Endothelial cell (in vitro differentiated cells): Measurements from ENCODE around the gene ARHGEF17. TPM values are rescaled to one million over a fixed set of nuclear protein-coding genes. Genes with fewer than 3 reads are reported as not detected.

Experiments
- DNase-seq: peaks from one replicate; pipeline ENCODE4 v3.0.0; 2021; ENCODE audit warnings: low spot score
- H3K27ac Mint-ChIP-seq: one replicate; pipeline ENCODE4 v1.8.0; 2021; ENCODE audit warnings: mixed read lengths, inconsistent platforms; ENCODE audit not compliant: unreplicated experiment
- H3K27me3 Mint-ChIP-seq: one replicate; pipeline ENCODE4 v1.8.0; 2021; ENCODE audit warnings: mild to moderate bottlenecking, moderate library complexity, mixed read lengths, inconsistent platforms; ENCODE audit not compliant: unreplicated experiment
- H3K36me3 Mint-ChIP-seq: one replicate; pipeline ENCODE4 v1.8.0; 2021; ENCODE audit warnings: mild to moderate bottlenecking, low read depth, mixed read lengths, inconsistent platforms; ENCODE audit not compliant: unreplicated experiment
- H3K4me1 Mint-ChIP-seq: one replicate; pipeline ENCODE4 v1.8.0; 2021; ENCODE audit warnings: mild to moderate bottlenecking, mixed read lengths, inconsistent platforms; ENCODE audit not compliant: unreplicated experiment
- H3K4me3 Mint-ChIP-seq: one replicate; pipeline ENCODE4 v1.8.0; 2021; ENCODE audit warnings: mild to moderate bottlenecking, mixed read lengths, inconsistent platforms; ENCODE audit not compliant: unreplicated experiment
- H3K9me3 Mint-ChIP-seq: one replicate; pipeline ENCODE4 v1.8.0; 2021; ENCODE audit warnings: mixed read lengths, inconsistent platforms; ENCODE audit not compliant: unreplicated experiment
- CTCF ChIP-seq: fragments of 200-600 bp; sonication (generic); IDR thresholded peaks from one replicate; pipeline ENCODE4 v1.5.0; 2021; ENCODE audit warnings: antibody characterized with exemption; ENCODE audit not compliant: unreplicated experiment
- total RNA-seq: library from RNA; stranded (reverse); fragmentation: NEBNext Ultra II Directional; extraction: Animal tissue kit (Norgen Biotek cat#: 25700); gene quantifications from one replicate; pipeline ENCODE4 v1.2.1, GENCODE V29; 2021; ENCODE audit not compliant: unreplicated experiment

The ARHGEF17 gene
- total RNA-seq, 1 donor from 2014 or later = 93.3 TPM

- H3K27me3 Mint-ChIP-seq = peaks cover 18% of the 10 kb centered on the region
- H3K9me3 Mint-ChIP-seq = no peaks in the 10 kb centered on the region
- peaks cover 18% of the 10 kb centered on the region for H3K36me3 Mint-ChIP-seq
- H3K4me3 Mint-ChIP-seq = no peak overlapping the region
- H3K4me1 Mint-ChIP-seq = peaks cover 49% of the 10 kb centered on the region
- DNase-seq = no peak
- TF ChIP-seq CTCF = no peak
- H3K27ac Mint-ChIP-seq = no peak overlapping the region
These were observed 19.1 kb downstream of the ARHGEF17 start for GRCh38 chr11:73326929-73327811.

GRCh38 chr11:73327812-73328364 lies 19.8 kb downstream of the ARHGEF17 start:
- Mint-ChIP-seq H3K36me3 (peaks cover 20% of the 10 kb centered on the region), H3K4me1 (peaks cover 49% of the 10 kb centered on the region), H3K4me3 (no peak overlapping the region), H3K27ac (no peak overlapping the region), H3K27me3 (peaks cover 17% of the 10 kb centered on the region), H3K9me3 (no peaks in the 10 kb centered on the region)
- TF ChIP-seq CTCF = no peak
- no peak for DNase-seq

- Mint-ChIP-seq H3K27ac (peak overlapping the region; percentile 6), H3K4me1 (peaks cover 50% of the 10 kb centered on the region), H3K27me3 (peaks cover 12% of the 10 kb centered on the region), H3K4me3 (no peak overlapping the region), H3K36me3 (peaks cover 7% of the 10 kb centered on the region), H3K9me3 (no peaks in the 10 kb centered on the region)
- peak; percentile 45 for DNase-seq
- peak; percentile 10 for TF ChIP-seq CTCF
These were observed 22.6 kb downstream of the ARHGEF17 start for GRCh38 chr11:73330569-73331093.

- H3K9me3 Mint-ChIP-seq = no peaks in the 10 kb centered on the region
- peak overlapping the region; percentile 24 for H3K27ac Mint-ChIP-seq
- TF ChIP-seq CTCF = no peak
- DNase-seq = peak; percentile 60
- H3K27me3 Mint-ChIP-seq = peaks cover 9% of the 10 kb centered on the region
- peaks cover 51% of the 10 kb centered on the region for H3K4me1 Mint-ChIP-seq
- H3K36me3 Mint-ChIP-seq = peaks cover 4% of the 10 kb centered on the region
- H3K4me3 Mint-ChIP-seq = no peak overlapping the region
These were observed 23.3 kb downstream of the ARHGEF17 start for GRCh38 chr11:73331138-73331916.
